Endothelial cell of umbilical vein (primary cell): ENCODE measurements around the gene SMTNL2. TPM values are rescaled to one million over a fixed set of nuclear protein-coding genes. Genes with fewer than 3 reads are reported as not detected.

ENCODE experiments used
- BruUV-seq: library from RNA; stranded (reverse); fragments of 400-500 nt; replicated peaks from 2 replicates; lab custom pipeline; 2021; lab: Mats Ljungman, UMichigan
- CTCF ChIA-PET: fragments of 300-600, 350-600 bp; sonication (Branson Sonifier 250); formaldehyde crosslinking; loops from one replicate; lab custom pipeline; 2021; ENCODE audit warnings: antibody characterized with exemption, inconsistent platforms; lab: Charles Lee
- POLR2A ChIA-PET: fragments of 300-600, 350-600 bp; sonication (Branson Sonifier 250); formaldehyde crosslinking; loops from one replicate; lab custom pipeline; 2021; ENCODE audit warnings: antibody characterized with exemption, inconsistent platforms; lab: Charles Lee
- DNase-seq: peaks from one replicate; pipeline ENCODE4 v3.0.0-alpha.2; 2011; ENCODE audit warnings: low read depth, low spot score
- FAIRE-seq: peaks from 2 replicates; lab custom pipeline; 2011; peaks lifted over from hg19 to GRCh38; lab: Jason Lieb, UNC
- H2AFZ ChIP-seq: 2 replicates; pipeline ENCODE4 v1.6.0; 2012; ENCODE audit warnings: low read depth, low read length, control low read depth, inconsistent platforms
- H3K27ac ChIP-seq: 2 replicates; pipeline ENCODE4 v1.5.1; 2011; ENCODE audit warnings: low read depth, mild to moderate bottlenecking, control low read depth, low read length, moderate library complexity; ENCODE audit not compliant: insufficient read depth
- H3K27me3 ChIP-seq, 2 experiments: 2 replicates each; pipeline versions ENCODE4 v1.6.0 to v1.6.1; 2011; ENCODE audit warnings: low read length in 2 of 2, mixed read lengths in 1 of 2; ENCODE audit not compliant: control insufficient read depth in 2 of 2, insufficient read depth in 2 of 2
- H3K36me3 ChIP-seq, 2 experiments: 2 replicates in 1 of 2; 3 replicates in 1 of 2; pipeline ENCODE4 v1.5.1; 2011; ENCODE audit warnings: low read length in 2 of 2, mild to moderate bottlenecking in 1 of 2, moderate library complexity in 1 of 2; ENCODE audit not compliant: control insufficient read depth in 2 of 2, insufficient read depth in 2 of 2; ENCODE audit errors: extremely low read depth in 1 of 2
- H3K4me1 ChIP-seq: 3 replicates; pipeline ENCODE4 v1.5.1; 2011; ENCODE audit warnings: mild to moderate bottlenecking, low read length; ENCODE audit not compliant: control insufficient read depth, insufficient read depth; ENCODE audit errors: extremely low read depth
- H3K4me2 ChIP-seq: 2 replicates; pipeline ENCODE4 v1.6.1; 2011; ENCODE audit warnings: low read length, control low read depth, mixed read lengths; ENCODE audit not compliant: insufficient read depth
- H3K4me3 ChIP-seq, 3 experiments: fragments of 200-600 bp in 1 of 3; sonication (generic), shearing (Covaris generic) in 1 of 3; replicated peaks in 1 of 3; 2 replicates each; pipeline ENCODE4 v1.5.1; 2011 to 2016; ENCODE audit warnings: control low read depth in 3 of 3, low read length in 3 of 3, mild to moderate bottlenecking in 2 of 3, inconsistent platforms in 1 of 3, low read depth in 1 of 3, moderate library complexity in 1 of 3; ENCODE audit not compliant: insufficient read depth in 1 of 3
- H3K79me2 ChIP-seq: 2 replicates; pipeline ENCODE4 v1.6.0; 2012; ENCODE audit warnings: low read length, inconsistent platforms; ENCODE audit not compliant: control insufficient read depth, insufficient read depth
- H3K9ac ChIP-seq: replicated peaks from 2 replicates; pipeline ENCODE3; 2011; ENCODE audit warnings: low read length, control low read depth; ENCODE audit not compliant: insufficient read depth; ENCODE audit errors: extremely low read depth
- H3K9me1 ChIP-seq: replicated peaks from 3 replicates; pipeline ENCODE4 v1.6.0; 2011; ENCODE audit warnings: mild to moderate bottlenecking, low read length; ENCODE audit not compliant: control insufficient read depth, insufficient read depth; ENCODE audit errors: extremely low read depth
- H3K9me3 ChIP-seq: replicated peaks from 2 replicates; pipeline ENCODE4 v1.5.1; 2012; ENCODE audit warnings: low read length, inconsistent platforms; ENCODE audit not compliant: control insufficient read depth, insufficient read depth
- H4K20me1 ChIP-seq: replicated peaks from 2 replicates; pipeline ENCODE3; 2011; ENCODE audit warnings: mild to moderate bottlenecking, low read length; ENCODE audit not compliant: control insufficient read depth, insufficient read depth; ENCODE audit errors: extremely low read depth
- EZH2 ChIP-seq: IDR thresholded peaks from 2 replicates; pipeline ENCODE4 v1.6.1; 2012; ENCODE audit warnings: borderline replicate concordance, low read depth, mild to moderate bottlenecking, moderate library complexity, low read length, inconsistent platforms; ENCODE audit not compliant: severe bottlenecking
- FOS ChIP-seq: IDR thresholded peaks from 2 replicates; pipeline ENCODE4 v1.6.1; 2011; ENCODE audit warnings: mild to moderate bottlenecking, low read length, moderate library complexity, borderline replicate concordance; ENCODE audit not compliant: insufficient read depth
- GATA2 ChIP-seq: IDR thresholded peaks from 2 replicates; pipeline ENCODE4 v1.7.0; 2011; ENCODE audit warnings: low read depth, mild to moderate bottlenecking, moderate library complexity, mixed read lengths, low read length; ENCODE audit not compliant: insufficient read length, insufficient read depth
- JUN ChIP-seq: IDR thresholded peaks from 2 replicates; pipeline ENCODE4 v1.6.1; 2011; ENCODE audit warnings: borderline replicate concordance, low read depth; ENCODE audit not compliant: insufficient read length, insufficient read depth
- MYC ChIP-seq: IDR thresholded peaks from one replicate; pipeline ENCODE4 v1.6.1; 2011; ENCODE audit warnings: mild to moderate bottlenecking, low read depth, low read length
- POLR2A ChIP-seq: IDR thresholded peaks from 2 replicates; pipeline ENCODE4 v1.6.1; 2012; ENCODE audit warnings: low read depth, mild to moderate bottlenecking, control low read depth, low read length
- POLR2AphosphoS5 ChIP-seq: IDR thresholded peaks from 2 replicates; pipeline ENCODE4 v1.6.1; 2012; ENCODE audit warnings: low read depth, mild to moderate bottlenecking, control low read depth, low read length, moderate library complexity; ENCODE audit not compliant: insufficient read depth
- dilution Hi-C: fragments of 300-500 bp; cut with MboI; formaldehyde crosslinking; loops from one replicate; pipeline ENCODE4 v1.15.0; 2019; ENCODE audit warnings: low sequenced_read_pairs; ENCODE audit not compliant: extremely low pct_ligation_motif_present
- intact Hi-C: fragments of 100-400 bp; cut with micrococcal nuclease; formaldehyde crosslinking; loops from one replicate; pipeline ENCODE4 v1.10.0; 2022
- polyA plus RNA-seq, 4 experiments: library from polyadenylated mRNA; depleted of rRNA in 3 of 4; stranded (reverse) in 3 of 4; unstranded in 1 of 4; fragments of >200 nt; gene quantifications; 2 replicates each; pipeline versions ENCODE4 v1.2.1 to v1.2.3, GENCODE V29; 2011 to 2012; ENCODE audit warnings: missing spikeins in 1 of 4
- total RNA-seq: library from RNA; stranded (reverse); gene quantifications from 2 replicates; pipeline ENCODE4 v1.2.3, GENCODE V29; 2021
- TF ChIP-seq, protein P1 (sequence below), 2 donors: IDR thresholded peaks; 1 replicate in 1 of 2; 2 replicates in 1 of 2; pipeline ENCODE4 v1.5.1; 2011; ENCODE audit warnings: low read length in 2 of 2, mild to moderate bottlenecking in 2 of 2, moderate library complexity in 2 of 2, control low read depth in 1 of 2, inconsistent platforms in 1 of 2, low read depth in 1 of 2; ENCODE audit not compliant: insufficient read depth in 1 of 2; ENCODE audit errors: extremely low read depth in 1 of 2
- TF ChIP-seq, protein P2 (sequence below): IDR thresholded peaks from 2 replicates; pipeline ENCODE4 v1.6.1; 2011; ENCODE audit not compliant: insufficient read depth, insufficient read length

SMTNL2 gene
- total and polyA plus RNA-seq, 2 donors (not counting 3 experiments of a cell fraction or from before 2014, with no cell fraction given) = not detected

DNA sequence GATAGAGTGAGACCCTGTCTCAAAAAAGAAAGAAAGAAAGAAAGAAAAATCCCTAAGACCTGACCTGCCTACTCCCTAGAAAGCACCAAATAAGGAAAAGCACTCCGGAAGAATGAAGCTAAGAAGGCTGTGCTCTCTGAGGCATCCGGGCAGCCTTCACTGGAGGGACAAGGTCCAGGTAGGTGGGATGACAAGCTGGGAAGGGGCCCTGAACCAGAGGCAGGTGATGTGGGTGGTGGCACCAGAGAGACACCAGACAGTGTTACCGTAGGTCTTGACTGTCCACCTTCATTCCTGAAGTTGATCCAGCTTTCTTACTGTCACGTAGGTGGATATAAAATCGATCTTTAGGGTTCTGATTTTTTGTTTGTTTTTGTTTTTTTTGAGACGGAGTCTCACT lies 26.3 kb downstream of the SMTNL2 start:
- H3K27me3 ChIP-seq = peaks cover 8 to 13% of the 10 kb centered on the region in 2 experiments
- H3K36me3 ChIP-seq = no peaks in the 10 kb centered on the region
- H3K79me2 ChIP-seq = no peaks in the 10 kb centered on the region
- no peak for FAIRE-seq
- no peaks in the 10 kb centered on the region for H4K20me1 ChIP-seq
- ChIA-PET CTCF (interaction anchor here (1.5 to 5.1 kb wide), 2 partner anchors 43 to 46 kb away, joined by 5 to 32 read pairs; no protein-coding TSS in a partner anchor), POLR2A (no interaction called here)
- BruUV-seq = no TSS peak
- H3K9me3 ChIP-seq = no peaks in the 10 kb centered on the region
- dilution Hi-C loops (no loop called here), intact Hi-C loops (no loop called here)
- H3K4me2 ChIP-seq = no peak overlapping the region
- no peak for DNase-seq
- no peaks in the 10 kb centered on the region for H3K9me1 ChIP-seq
- no peak overlapping the region for H3K27ac ChIP-seq
- no peak overlapping the region for H3K9ac ChIP-seq
- no peak overlapping the region for H2AFZ ChIP-seq
- TF ChIP-seq, protein P1, sequence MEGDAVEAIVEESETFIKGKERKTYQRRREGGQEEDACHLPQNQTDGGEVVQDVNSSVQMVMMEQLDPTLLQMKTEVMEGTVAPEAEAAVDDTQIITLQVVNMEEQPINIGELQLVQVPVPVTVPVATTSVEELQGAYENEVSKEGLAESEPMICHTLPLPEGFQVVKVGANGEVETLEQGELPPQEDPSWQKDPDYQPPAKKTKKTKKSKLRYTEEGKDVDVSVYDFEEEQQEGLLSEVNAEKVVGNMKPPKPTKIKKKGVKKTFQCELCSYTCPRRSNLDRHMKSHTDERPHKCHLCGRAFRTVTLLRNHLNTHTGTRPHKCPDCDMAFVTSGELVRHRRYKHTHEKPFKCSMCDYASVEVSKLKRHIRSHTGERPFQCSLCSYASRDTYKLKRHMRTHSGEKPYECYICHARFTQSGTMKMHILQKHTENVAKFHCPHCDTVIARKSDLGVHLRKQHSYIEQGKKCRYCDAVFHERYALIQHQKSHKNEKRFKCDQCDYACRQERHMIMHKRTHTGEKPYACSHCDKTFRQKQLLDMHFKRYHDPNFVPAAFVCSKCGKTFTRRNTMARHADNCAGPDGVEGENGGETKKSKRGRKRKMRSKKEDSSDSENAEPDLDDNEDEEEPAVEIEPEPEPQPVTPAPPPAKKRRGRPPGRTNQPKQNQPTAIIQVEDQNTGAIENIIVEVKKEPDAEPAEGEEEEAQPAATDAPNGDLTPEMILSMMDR (IDR thresholded peaks at IDR 0.05; ENCODE audit: extremely low read depth in 1 of 2, insufficient read depth in 1 of 2, low read depth in 1 of 2, low read length in 2 of 2) = no peak
- TF ChIP-seq, protein P2, sequence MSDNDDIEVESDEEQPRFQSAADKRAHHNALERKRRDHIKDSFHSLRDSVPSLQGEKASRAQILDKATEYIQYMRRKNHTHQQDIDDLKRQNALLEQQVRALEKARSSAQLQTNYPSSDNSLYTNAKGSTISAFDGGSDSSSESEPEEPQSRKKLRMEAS = no peak
- TF ChIP-seq GATA2 = no peak
- no peak for TF ChIP-seq FOS
- TF ChIP-seq POLR2AphosphoS5 = no peak
- TF ChIP-seq JUN = no peak
- no peak for TF ChIP-seq EZH2
- TF ChIP-seq MYC = no peak
- TF ChIP-seq POLR2A = no peak
- H3K4me1 ChIP-seq = peaks cover 4% of the 10 kb centered on the region
- no peak overlapping the region for H3K4me3 ChIP-seq
